Endothelial cell of umbilical vein (primary cell): ENCODE results near the gene EP400. TPM values are rescaled to one million over a fixed set of nuclear protein-coding genes. Genes with fewer than 3 reads are reported as not detected.
A peak's percentile ranks its signal among the peaks of the same experiment; 100 is the strongest.

Experiments used
- BruUV-seq: library from RNA; stranded (reverse); fragments of 400-500 nt; replicated peaks from 2 replicates; lab custom pipeline; 2021; lab: Mats Ljungman, UMichigan
- CTCF ChIA-PET: fragments of 300-600, 350-600 bp; sonication (Branson Sonifier 250); formaldehyde crosslinking; loops from one replicate; lab custom pipeline; 2021; ENCODE audit warnings: antibody characterized with exemption, inconsistent platforms; lab: Charles Lee
- POLR2A ChIA-PET: fragments of 300-600, 350-600 bp; sonication (Branson Sonifier 250); formaldehyde crosslinking; loops from one replicate; lab custom pipeline; 2021; ENCODE audit warnings: antibody characterized with exemption, inconsistent platforms; lab: Charles Lee
- DNase-seq: peaks from one replicate; pipeline ENCODE4 v3.0.0-alpha.2; 2011; ENCODE audit warnings: low read depth, low spot score
- FAIRE-seq: peaks from 2 replicates; lab custom pipeline; 2011; peaks lifted over from hg19 to GRCh38; lab: Jason Lieb, UNC
- H2AFZ ChIP-seq: 2 replicates; pipeline ENCODE4 v1.6.0; 2012; ENCODE audit warnings: low read depth, low read length, control low read depth, inconsistent platforms
- H3K27ac ChIP-seq: 2 replicates; pipeline ENCODE4 v1.5.1; 2011; ENCODE audit warnings: low read depth, mild to moderate bottlenecking, control low read depth, low read length, moderate library complexity; ENCODE audit not compliant: insufficient read depth
- H3K27me3 ChIP-seq, 2 experiments: 2 replicates each; pipeline versions ENCODE4 v1.6.0 to v1.6.1; 2011; ENCODE audit warnings: low read length in 2 of 2, mixed read lengths in 1 of 2; ENCODE audit not compliant: control insufficient read depth in 2 of 2, insufficient read depth in 2 of 2
- H3K36me3 ChIP-seq, 2 experiments: 2 replicates in 1 of 2; 3 replicates in 1 of 2; pipeline ENCODE4 v1.5.1; 2011; ENCODE audit warnings: low read length in 2 of 2, mild to moderate bottlenecking in 1 of 2, moderate library complexity in 1 of 2; ENCODE audit not compliant: control insufficient read depth in 2 of 2, insufficient read depth in 2 of 2; ENCODE audit errors: extremely low read depth in 1 of 2
- H3K4me1 ChIP-seq: 3 replicates; pipeline ENCODE4 v1.5.1; 2011; ENCODE audit warnings: mild to moderate bottlenecking, low read length; ENCODE audit not compliant: control insufficient read depth, insufficient read depth; ENCODE audit errors: extremely low read depth
- H3K4me2 ChIP-seq: 2 replicates; pipeline ENCODE4 v1.6.1; 2011; ENCODE audit warnings: low read length, control low read depth, mixed read lengths; ENCODE audit not compliant: insufficient read depth
- H3K4me3 ChIP-seq, 3 experiments: fragments of 200-600 bp in 1 of 3; sonication (generic), shearing (Covaris generic) in 1 of 3; replicated peaks in 1 of 3; 2 replicates each; pipeline ENCODE4 v1.5.1; 2011 to 2016; ENCODE audit warnings: control low read depth in 3 of 3, low read length in 3 of 3, mild to moderate bottlenecking in 2 of 3, inconsistent platforms in 1 of 3, low read depth in 1 of 3, moderate library complexity in 1 of 3; ENCODE audit not compliant: insufficient read depth in 1 of 3
- H3K79me2 ChIP-seq: 2 replicates; pipeline ENCODE4 v1.6.0; 2012; ENCODE audit warnings: low read length, inconsistent platforms; ENCODE audit not compliant: control insufficient read depth, insufficient read depth
- H3K9ac ChIP-seq: replicated peaks from 2 replicates; pipeline ENCODE3; 2011; ENCODE audit warnings: low read length, control low read depth; ENCODE audit not compliant: insufficient read depth; ENCODE audit errors: extremely low read depth
- H3K9me1 ChIP-seq: replicated peaks from 3 replicates; pipeline ENCODE4 v1.6.0; 2011; ENCODE audit warnings: mild to moderate bottlenecking, low read length; ENCODE audit not compliant: control insufficient read depth, insufficient read depth; ENCODE audit errors: extremely low read depth
- H3K9me3 ChIP-seq: replicated peaks from 2 replicates; pipeline ENCODE4 v1.5.1; 2012; ENCODE audit warnings: low read length, inconsistent platforms; ENCODE audit not compliant: control insufficient read depth, insufficient read depth
- H4K20me1 ChIP-seq: replicated peaks from 2 replicates; pipeline ENCODE3; 2011; ENCODE audit warnings: mild to moderate bottlenecking, low read length; ENCODE audit not compliant: control insufficient read depth, insufficient read depth; ENCODE audit errors: extremely low read depth
- CTCF ChIP-seq, 2 donors: IDR thresholded peaks; 1 replicate in 1 of 2; 2 replicates in 1 of 2; pipeline ENCODE4 v1.5.1; 2011; ENCODE audit warnings: low read length in 2 of 2, mild to moderate bottlenecking in 2 of 2, moderate library complexity in 2 of 2, control low read depth in 1 of 2, inconsistent platforms in 1 of 2, low read depth in 1 of 2; ENCODE audit not compliant: insufficient read depth in 1 of 2; ENCODE audit errors: extremely low read depth in 1 of 2
- EZH2 ChIP-seq: IDR thresholded peaks from 2 replicates; pipeline ENCODE4 v1.6.1; 2012; ENCODE audit warnings: borderline replicate concordance, low read depth, mild to moderate bottlenecking, moderate library complexity, low read length, inconsistent platforms; ENCODE audit not compliant: severe bottlenecking
- FOS ChIP-seq: IDR thresholded peaks from 2 replicates; pipeline ENCODE4 v1.6.1; 2011; ENCODE audit warnings: mild to moderate bottlenecking, low read length, moderate library complexity, borderline replicate concordance; ENCODE audit not compliant: insufficient read depth
- GATA2 ChIP-seq: IDR thresholded peaks from 2 replicates; pipeline ENCODE4 v1.7.0; 2011; ENCODE audit warnings: low read depth, mild to moderate bottlenecking, moderate library complexity, mixed read lengths, low read length; ENCODE audit not compliant: insufficient read length, insufficient read depth
- JUN ChIP-seq: IDR thresholded peaks from 2 replicates; pipeline ENCODE4 v1.6.1; 2011; ENCODE audit warnings: borderline replicate concordance, low read depth; ENCODE audit not compliant: insufficient read length, insufficient read depth
- MAX ChIP-seq: IDR thresholded peaks from 2 replicates; pipeline ENCODE4 v1.6.1; 2011; ENCODE audit not compliant: insufficient read depth, insufficient read length
- MYC ChIP-seq: IDR thresholded peaks from one replicate; pipeline ENCODE4 v1.6.1; 2011; ENCODE audit warnings: mild to moderate bottlenecking, low read depth, low read length
- POLR2A ChIP-seq: IDR thresholded peaks from 2 replicates; pipeline ENCODE4 v1.6.1; 2012; ENCODE audit warnings: low read depth, mild to moderate bottlenecking, control low read depth, low read length
- POLR2AphosphoS5 ChIP-seq: IDR thresholded peaks from 2 replicates; pipeline ENCODE4 v1.6.1; 2012; ENCODE audit warnings: low read depth, mild to moderate bottlenecking, control low read depth, low read length, moderate library complexity; ENCODE audit not compliant: insufficient read depth
- dilution Hi-C: fragments of 300-500 bp; cut with MboI; formaldehyde crosslinking; loops from one replicate; pipeline ENCODE4 v1.15.0; 2019; ENCODE audit warnings: low sequenced_read_pairs; ENCODE audit not compliant: extremely low pct_ligation_motif_present
- intact Hi-C: fragments of 100-400 bp; cut with micrococcal nuclease; formaldehyde crosslinking; loops from one replicate; pipeline ENCODE4 v1.10.0; 2022
- polyA plus RNA-seq, 4 experiments: library from polyadenylated mRNA; depleted of rRNA in 3 of 4; stranded (reverse) in 3 of 4; unstranded in 1 of 4; fragments of >200 nt; gene quantifications; 2 replicates each; pipeline versions ENCODE4 v1.2.1 to v1.2.3, GENCODE V29; 2011 to 2012; ENCODE audit warnings: missing spikeins in 1 of 4
- total RNA-seq: library from RNA; stranded (reverse); gene quantifications from 2 replicates; pipeline ENCODE4 v1.2.3, GENCODE V29; 2021

Gene EP400
- total and polyA plus RNA-seq, 2 donors (not counting 3 experiments of a cell fraction or from before 2014, with no cell fraction given): 9.0 to 57.7 TPM

- Histone ChIP-seq H3K4me1 (no peaks in the 10 kb centered on the region), H3K4me3 (no peak overlapping the region), H3K9me1 (no peaks in the 10 kb centered on the region), H2AFZ (no peak overlapping the region), H4K20me1 (no peaks in the 10 kb centered on the region), H3K4me2 (no peak overlapping the region), H3K79me2 (no peaks in the 10 kb centered on the region), H3K9me3 (no peaks in the 10 kb centered on the region), H3K9ac (no peak overlapping the region), H3K27me3 (no peaks in the 10 kb centered on the region), H3K36me3 (peaks cover 0 to 25% of the 10 kb centered on the region in 2 experiments), H3K27ac (no peak overlapping the region)
- no peak for DNase-seq
- FAIRE-seq: no peak
- TF ChIP-seq POLR2AphosphoS5 (no peak), CTCF (IDR thresholded peaks at IDR 0.05; ENCODE audit: extremely low read depth in 1 of 2, insufficient read depth in 1 of 2, low read depth in 1 of 2, low read length in 2 of 2) (no peak), JUN (no peak), MYC (no peak), EZH2 (no peak), MAX (no peak), POLR2A (no peak), GATA2 (no peak), FOS (no peak)
- intact Hi-C loops: no loop called here
- dilution Hi-C loops: no loop called here
- POLR2A ChIA-PET: no interaction called here
- BruUV-seq: TSS peak; percentile 26
- CTCF ChIA-PET: interaction anchor here (1.1 kb wide), 1 partner anchor 8 kb away, joined by 3 read pairs; no protein-coding TSS in a partner anchor
These were observed 27.6 kb upstream of the EP400 start for GRCh38 chr12:131921866-131922769.
